H1 (cell line): ENCODE results near the gene STEAP1B. TPM values are rescaled to one million over a fixed set of nuclear protein-coding genes. Genes with fewer than 3 reads are reported as not detected.

Experiments
- CTCF ChIA-PET: fragments of 300-600 bp; sonication (Branson Sonifier 250); formaldehyde crosslinking; loops from one replicate; lab custom pipeline; 2021; ENCODE audit not compliant: partially characterized antibody; lab: Charles Lee
- POLR2A ChIA-PET: fragments of 300-600 bp; sonication (Branson Sonifier 250); formaldehyde crosslinking; loops from one replicate; lab custom pipeline; 2021; ENCODE audit warnings: inconsistent platforms; ENCODE audit not compliant: partially characterized antibody; lab: Charles Lee
- DNase-seq, 2 experiments: peaks; one replicate each; pipeline versions ENCODE4 v3.0.0 to v3.0.0-alpha.2; 2010 to 2022; ENCODE audit warnings: low spot score in 2 of 2, low read depth in 1 of 2, mixed read lengths in 1 of 2
- FAIRE-seq: peaks from 2 replicates; lab custom pipeline; 2011; peaks lifted over from hg19 to GRCh38; lab: Jason Lieb, UNC
- H2AFZ ChIP-seq: 2 replicates; pipeline ENCODE4 v1.8.1; 2012; ENCODE audit warnings: low read length, inconsistent platforms
- H2AK5ac ChIP-seq: 2 replicates; pipeline ENCODE4 v1.6.1; 2013; ENCODE audit warnings: low read depth, low read length
- H2BK120ac ChIP-seq: replicated peaks from 2 replicates; pipeline ENCODE3; 2013; ENCODE audit warnings: low read depth, low read length, inconsistent platforms
- H2BK12ac ChIP-seq: 2 replicates; pipeline ENCODE4 v1.6.1; 2013; ENCODE audit warnings: low read depth, low read length
- H2BK15ac ChIP-seq: 2 replicates; pipeline ENCODE4 v1.6.1; 2013; ENCODE audit warnings: low read length
- H2BK20ac ChIP-seq: 2 replicates; pipeline ENCODE4 v1.6.1; 2013; ENCODE audit warnings: low read length
- H2BK5ac ChIP-seq: 2 replicates; pipeline ENCODE4 v1.6.1; 2013; ENCODE audit warnings: low read depth, low read length
- H3K14ac ChIP-seq: 2 replicates; pipeline ENCODE4 v1.6.1; 2013; ENCODE audit warnings: inconsistent platforms; ENCODE audit not compliant: insufficient read length
- H3K18ac ChIP-seq: 2 replicates; pipeline ENCODE4 v1.6.1; 2013; ENCODE audit warnings: low read length; ENCODE audit errors: extremely low read depth
- H3K23ac ChIP-seq: 2 replicates; pipeline ENCODE4 v1.6.1; 2013; ENCODE audit warnings: inconsistent platforms; ENCODE audit not compliant: insufficient read length
- H3K23me2 ChIP-seq: 2 replicates; pipeline ENCODE4 v1.6.1; 2013; ENCODE audit warnings: low read depth, low read length
- H3K27ac ChIP-seq: 2 replicates; pipeline ENCODE4 v1.6.1; 2011; ENCODE audit warnings: low read depth, low read length, inconsistent platforms
- H3K27me3 ChIP-seq, 4 experiments: replicated peaks in 1 of 4; 1 replicate in 1 of 4; 2 replicates in 3 of 4; pipeline versions ENCODE4 v1.6.1 to v1.8.1; 2011 to 2013; ENCODE audit warnings: low read length in 3 of 4, mild to moderate bottlenecking in 3 of 4, inconsistent platforms in 2 of 4, mixed read lengths in 2 of 4, moderate library complexity in 1 of 4; ENCODE audit not compliant: control insufficient read depth in 3 of 4, insufficient read depth in 3 of 4; ENCODE audit errors: extremely low read depth in 1 of 4
- H3K36me3 ChIP-seq, 4 experiments: 2 replicates each; pipeline versions ENCODE4 v1.6.1 to v1.8.1; 2011 to 2013; ENCODE audit warnings: mild to moderate bottlenecking in 4 of 4, low read length in 3 of 4, moderate library complexity in 2 of 4, control low read depth in 1 of 4, inconsistent platforms in 1 of 4; ENCODE audit not compliant: insufficient read depth in 4 of 4, control insufficient read depth in 2 of 4
- H3K4ac ChIP-seq: replicated peaks from 2 replicates; pipeline ENCODE3; 2013; ENCODE audit warnings: low read length, low read depth, mixed read lengths, inconsistent platforms; ENCODE audit not compliant: insufficient read length
- H3K4me1 ChIP-seq, 4 experiments: replicated peaks in 1 of 4; 1 replicate in 1 of 4; 2 replicates in 3 of 4; pipeline versions ENCODE4 v1.6.1 to v1.8.1; 2011 to 2013; ENCODE audit warnings: low read length in 3 of 4, inconsistent platforms in 2 of 4, mixed read lengths in 1 of 4; ENCODE audit not compliant: insufficient read depth in 4 of 4, control insufficient read depth in 3 of 4
- H3K4me2 ChIP-seq, 2 experiments: 2 replicates each; pipeline versions ENCODE4 v1.6.1 to v1.8.1; 2011 to 2013; ENCODE audit warnings: low read depth in 2 of 2, low read length in 2 of 2, control low read depth in 1 of 2, inconsistent platforms in 1 of 2, mild to moderate bottlenecking in 1 of 2; ENCODE audit not compliant: insufficient read depth in 1 of 2
- H3K4me3 ChIP-seq, 4 experiments: fragments of 200-600, 300-600 bp in 1 of 4; sonication (generic), shearing (Covaris generic), sonication (Bioruptor Twin) in 1 of 4; 2 replicates each; pipeline versions ENCODE4 v1.5.1 to v1.8.1; 2011 to 2016; ENCODE audit warnings: low read length in 4 of 4, low read depth in 3 of 4, control low read depth in 2 of 4, inconsistent platforms in 2 of 4, mild to moderate bottlenecking in 2 of 4, mixed read lengths in 1 of 4, moderate library complexity in 1 of 4; ENCODE audit not compliant: insufficient read depth in 2 of 4; ENCODE audit errors: extremely low read depth in 1 of 4
- H3K56ac ChIP-seq: replicated peaks from 2 replicates; pipeline ENCODE3; 2013; ENCODE audit warnings: low read depth, mild to moderate bottlenecking, mixed read lengths, low read length, inconsistent platforms; ENCODE audit not compliant: insufficient read length
- H3K79me1 ChIP-seq: 2 replicates; pipeline ENCODE4 v1.6.1; 2013; ENCODE audit warnings: low read depth, low read length, control low read depth
- H3K79me2 ChIP-seq, 2 experiments: 2 replicates each; pipeline versions ENCODE4 v1.6.1 to v1.8.1; 2012 to 2013; ENCODE audit warnings: low read length in 2 of 2, mild to moderate bottlenecking in 2 of 2, inconsistent platforms in 1 of 2; ENCODE audit not compliant: insufficient read depth in 2 of 2, control insufficient read depth in 1 of 2
- H3K9ac ChIP-seq, 4 experiments: replicated peaks in 1 of 4; 1 replicate in 1 of 4; 2 replicates in 3 of 4; pipeline versions ENCODE4 v1.6.1 to v1.8.1; 2011 to 2013; ENCODE audit warnings: low read depth in 3 of 4, low read length in 3 of 4, control low read depth in 2 of 4, mild to moderate bottlenecking in 2 of 4, moderate library complexity in 2 of 4, inconsistent platforms in 1 of 4; ENCODE audit errors: extremely low read depth in 1 of 4
- H3K9me3 ChIP-seq, 2 experiments: 2 replicates each; pipeline versions ENCODE4 v1.6.1 to v1.8.1; 2012 to 2013; ENCODE audit warnings: mild to moderate bottlenecking in 2 of 2, moderate library complexity in 2 of 2, control low read depth in 1 of 2, inconsistent platforms in 1 of 2, low read depth in 1 of 2, low read length in 1 of 2, mixed read lengths in 1 of 2; ENCODE audit not compliant: insufficient read depth in 2 of 2
- H4K20me1 ChIP-seq, 2 experiments: replicated peaks in 1 of 2; 2 replicates each; pipeline versions ENCODE3 to v1.8.1; 2011 to 2013; ENCODE audit warnings: inconsistent platforms in 2 of 2, low read length in 2 of 2, mild to moderate bottlenecking in 1 of 2; ENCODE audit not compliant: insufficient read depth in 2 of 2, control insufficient read depth in 1 of 2
- H4K5ac ChIP-seq: 2 replicates; pipeline ENCODE4 v1.6.1; 2013; ENCODE audit warnings: low read length, low read depth, mixed read lengths, inconsistent platforms; ENCODE audit not compliant: insufficient read length
- H4K8ac ChIP-seq: 2 replicates; pipeline ENCODE4 v1.8.0; 2013; ENCODE audit warnings: mild to moderate bottlenecking, moderate library complexity, low read length, inconsistent platforms; ENCODE audit not compliant: insufficient read depth; ENCODE audit errors: extremely low read depth
- H4K91ac ChIP-seq: replicated peaks from 2 replicates; pipeline ENCODE3; 2013; ENCODE audit warnings: low read length, mixed read lengths, inconsistent platforms; ENCODE audit not compliant: insufficient read length
- CHD2 ChIP-seq: IDR thresholded peaks from 2 replicates; pipeline ENCODE4 v1.6.1; 2012; ENCODE audit warnings: low read length, improper control_type of control experiment
- KDM5A ChIP-seq: fragments of 200-600 bp; IDR thresholded peaks from 2 replicates; pipeline ENCODE4 v1.7.1; 2012; ENCODE audit warnings: mild to moderate bottlenecking, low read length, inconsistent platforms, mixed read lengths
- POLR2A ChIP-seq, 2 experiments: IDR thresholded peaks; 1 replicate in 1 of 2; 2 replicates in 1 of 2; pipeline ENCODE4 v1.6.1; 2011; ENCODE audit warnings: low read depth in 2 of 2, low read length in 2 of 2, mild to moderate bottlenecking in 2 of 2; ENCODE audit errors: control extremely low read depth in 1 of 2
- RAD21 ChIP-seq, 2 experiments: IDR thresholded peaks in 1 of 2; conservative IDR thresholded peaks in 1 of 2; 2 replicates each; pipeline ENCODE4 v1.6.1; 2011; ENCODE audit warnings: low read depth in 2 of 2, low read length in 2 of 2, improper control_type of control experiment in 1 of 2, inconsistent platforms in 1 of 2, mild to moderate bottlenecking in 1 of 2, moderate library complexity in 1 of 2
- SP1 ChIP-seq: IDR thresholded peaks from 2 replicates; pipeline ENCODE4 v1.6.1; 2011; ENCODE audit warnings: low read depth, low read length
- WGBS, 2 experiments: shearing (Covaris generic) in 1 of 2; methylation state at CpG; one replicate each; pipeline versions ENCODE4 v1.1.6 to v1.1.7; 2013 to 2015; ENCODE audit warnings: low lambda C conversion rate in 2 of 2, mixed read lengths in 2 of 2, inconsistent platforms in 1 of 2, low coverage in 1 of 2, missing lambda C conversion rate in 1 of 2; ENCODE audit not compliant: insufficient replicate concordance in 2 of 2, insufficient coverage in 1 of 2, insufficient read length in 1 of 2; ENCODE audit errors: extremely low coverage in 1 of 2, missing lambda C conversion rate in 1 of 2; 5-methylcytosine and 5-hydroxymethylcytosine counted together
- polyA plus RNA-seq, 7 experiments: library from polyadenylated mRNA; depleted of rRNA in 3 of 7; stranded (reverse) in 5 of 7; unstranded in 2 of 7; fragments of >200 nt in 5 of 7; fragments of 200-250 nt in 2 of 7; gene quantifications; 1 replicate in 5 of 7; 2 replicates in 1 of 7; 4 replicates in 1 of 7; pipeline versions ENCODE4 v1.2.1 to v1.2.3, GENCODE V29; 2011 to 2013; ENCODE audit warnings: missing spikeins in 2 of 7, mixed read lengths in 2 of 7
- total RNA-seq: library from RNA; stranded (reverse); fragmentation: NEBNext Ultra II Directional; extraction: Animal tissue kit (Norgen Biotek cat#: 25700); gene quantifications from 2 replicates; pipeline ENCODE4 v1.2.1, GENCODE V29; 2021
- TF ChIP-seq, protein P1 (sequence below): IDR thresholded peaks from 2 replicates; pipeline ENCODE4 v1.6.1; 2011; ENCODE audit warnings: low read length, improper control_type of control experiment

Gene STEAP1B
- total and polyA plus RNA-seq, 2 of the 8 experiments (the other 6 are each of a cell fraction or from before 2014, with no cell fraction given): 5.4 to 8.7 TPM

DNA sequence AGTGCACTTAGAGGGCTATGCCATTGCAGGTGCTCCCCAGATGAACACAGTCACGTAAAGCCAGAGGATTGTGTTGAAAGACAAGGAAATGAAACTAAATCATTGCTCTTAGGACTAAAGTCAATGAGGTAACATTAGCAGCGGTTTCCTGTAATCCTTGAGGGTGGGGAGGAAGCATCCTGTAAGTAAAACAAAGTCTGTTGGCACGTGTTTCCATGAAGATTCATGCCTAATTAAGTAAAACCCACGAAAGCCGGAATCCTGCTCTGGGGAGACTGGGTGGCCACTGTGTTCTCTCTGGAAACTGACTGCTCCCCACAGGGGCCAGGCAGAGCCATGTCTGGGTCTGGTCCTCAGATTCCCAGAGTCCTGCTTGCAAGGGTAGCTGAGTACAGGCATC is 18.3 kb downstream of the STEAP1B start:
- no peaks in the 10 kb centered on the region for H3K9me3 ChIP-seq
- no peak overlapping the region for H3K27ac ChIP-seq
- no peak overlapping the region for H3K9ac ChIP-seq
- no peak overlapping the region for H2BK120ac ChIP-seq
- H2BK5ac ChIP-seq: no peak overlapping the region
- H3K4me2 ChIP-seq: no peak overlapping the region
- no peak overlapping the region for H2AK5ac ChIP-seq
- H3K18ac ChIP-seq: no peak overlapping the region
- no peak overlapping the region for H3K23ac ChIP-seq
- no peak overlapping the region for H2AFZ ChIP-seq
- peak overlapping the region; percentile 37; the same call in 1 of the 2 replicates for H4K8ac ChIP-seq
- no peaks in the 10 kb centered on the region for H3K4me1 ChIP-seq
- H2BK15ac ChIP-seq: no peak overlapping the region
- no peak overlapping the region for H4K5ac ChIP-seq
- DNase-seq (no peak), FAIRE-seq (no peak)
- H3K4me3 ChIP-seq: no peak overlapping the region
- WGBS, 2 experiments: 89% methylated on average over 5 of the region's 5 CpGs; no CpG with 5 or more reads in 1 of the 2 experiments
- H3K36me3 ChIP-seq: no peaks in the 10 kb centered on the region
- no peaks in the 10 kb centered on the region for H3K79me1 ChIP-seq
- H4K91ac ChIP-seq: no peak overlapping the region
- H3K79me2 ChIP-seq: no peaks in the 10 kb centered on the region
- H2BK12ac ChIP-seq: no peak overlapping the region
- no peak overlapping the region for H2BK20ac ChIP-seq
- H4K20me1 ChIP-seq: no peaks in the 10 kb centered on the region
- no peak overlapping the region for H3K14ac ChIP-seq
- ChIA-PET CTCF (interaction anchor here (1.1 to 6.5 kb wide), 3 partner anchors 10 to 371 kb away, joined by 3 to 81 read pairs (median 3); no protein-coding TSS in a partner anchor), POLR2A (interaction anchor here (1.0 kb wide), 1 partner anchor 10 kb away, joined by 3 read pairs; no protein-coding TSS in a partner anchor)
- no peaks in the 10 kb centered on the region for H3K27me3 ChIP-seq
- H3K56ac ChIP-seq: no peak overlapping the region
- no peaks in the 10 kb centered on the region for H3K23me2 ChIP-seq
- no peak overlapping the region for H3K4ac ChIP-seq
- TF ChIP-seq SP1: no peak
- TF ChIP-seq, protein P1, sequence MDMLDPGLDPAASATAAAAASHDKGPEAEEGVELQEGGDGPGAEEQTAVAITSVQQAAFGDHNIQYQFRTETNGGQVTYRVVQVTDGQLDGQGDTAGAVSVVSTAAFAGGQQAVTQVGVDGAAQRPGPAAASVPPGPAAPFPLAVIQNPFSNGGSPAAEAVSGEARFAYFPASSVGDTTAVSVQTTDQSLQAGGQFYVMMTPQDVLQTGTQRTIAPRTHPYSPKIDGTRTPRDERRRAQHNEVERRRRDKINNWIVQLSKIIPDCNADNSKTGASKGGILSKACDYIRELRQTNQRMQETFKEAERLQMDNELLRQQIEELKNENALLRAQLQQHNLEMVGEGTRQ: no peak
- no peak for TF ChIP-seq POLR2A (IDR thresholded peaks at IDR 0.05; ENCODE audit: control extremely low read depth in 1 of 2, low read depth in 2 of 2, low read length in 2 of 2)
- no peak for TF ChIP-seq RAD21 (IDR thresholded peaks at IDR 0.05 in 1 of 2, conservative IDR thresholded peaks at IDR 0.05 in 1 of 2; ENCODE audit: low read depth in 2 of 2, low read length in 2 of 2)
- TF ChIP-seq KDM5A: no peak
- TF ChIP-seq CHD2: no peak
